GM21723 (cell line): ENCODE measurements around the gene KRT38.
"Not testable (repeated sequence)": the region's sequence is repeated elsewhere in the genome, so short reads cannot be mapped to it uniquely, and the experiment has no call there.

ENCODE experiments used
- ATAC-seq: cut with Tn5 transposase; IDR thresholded peaks from one replicate; pipeline ENCODE4 v1.9.1; 2021; ENCODE audit warnings: mild to moderate bottlenecking, moderate library complexity; ENCODE audit not compliant: unreplicated experiment

The KRT38 gene

GRCh38 chr17:41396996-41397660, 43.7 kb downstream of the KRT38 start, which contains the start of gene KRT31:
Gene KRT31 (minus strand): TSS chr17:41397608. CDS start chr17:41397539, 69 bp downstream.
- ATAC-seq = no peak

DNA sequence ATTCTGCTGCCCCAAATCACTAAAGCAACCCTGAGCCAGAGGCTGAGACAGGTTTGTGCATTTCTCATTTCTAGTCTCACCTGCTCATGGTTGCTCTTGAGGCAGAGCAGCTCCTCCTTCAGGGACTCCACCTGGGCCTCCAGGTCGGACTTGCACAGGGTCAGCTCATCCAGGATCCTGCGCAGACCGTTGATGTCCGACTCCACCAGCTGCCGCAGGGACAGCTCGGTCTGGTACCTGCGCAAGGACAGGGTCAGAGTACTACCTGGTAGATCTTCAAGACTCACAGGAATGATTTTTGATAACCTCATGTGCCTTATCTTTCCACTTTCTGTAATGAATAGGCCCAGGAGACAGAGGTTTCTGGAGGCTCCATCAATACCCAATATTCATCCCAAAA, 44.4 kb downstream of the KRT38 start:
- ATAC-seq = no peak

- ATAC-seq = no peak
These were observed 45.2 kb downstream of the KRT38 start for GRCh38 chr17:41395611-41396010.

- not testable (repeated sequence) for ATAC-seq
These were observed 45.7 kb downstream of the KRT38 start for GRCh38 chr17:41395044-41395443.

- no peak for ATAC-seq
These were observed 46.4 kb downstream of the KRT38 start for GRCh38 chr17:41394254-41394996.

DNA sequence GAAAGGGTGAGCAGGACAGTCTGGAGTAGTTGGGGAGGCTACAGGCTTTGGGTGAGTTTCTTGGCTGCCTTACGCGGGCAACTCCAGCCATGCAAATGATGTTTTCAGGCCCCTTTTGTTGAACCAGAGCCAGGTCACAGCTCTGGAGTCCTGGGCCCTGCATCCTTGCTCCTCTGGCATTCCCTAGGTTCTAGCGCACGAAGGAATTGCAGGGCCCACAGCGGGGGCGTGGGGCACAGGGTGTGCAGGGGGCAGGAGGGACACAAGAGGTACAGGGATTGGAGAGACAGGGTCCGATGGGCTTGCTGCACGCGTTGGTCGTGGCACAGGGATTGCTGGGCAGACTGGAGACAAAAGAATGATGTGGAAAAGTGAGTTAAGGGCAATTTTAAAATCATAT, 47.0 kb downstream of the KRT38 start:
- no peak for ATAC-seq

DNA sequence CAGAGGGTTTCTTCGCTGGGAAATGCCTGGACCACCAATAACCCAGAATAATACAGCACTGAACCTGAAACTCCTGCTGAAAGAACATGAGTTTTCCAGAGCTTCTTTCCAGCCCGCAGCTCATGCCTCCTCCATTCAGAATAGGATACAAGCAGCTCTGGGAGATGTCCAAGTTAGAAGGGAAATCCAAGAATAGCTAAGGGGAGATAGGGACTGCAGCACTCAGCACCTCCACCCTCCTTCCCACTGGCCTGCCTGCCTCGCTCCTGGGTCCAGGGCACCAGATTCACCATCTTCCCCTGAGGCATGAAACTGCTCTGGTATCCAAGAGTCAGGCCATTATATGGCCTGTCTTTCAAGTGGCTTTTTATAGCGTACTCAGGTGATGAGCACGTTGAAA, 47.5 kb downstream of the KRT38 start:
- ATAC-seq = no peak

DNA sequence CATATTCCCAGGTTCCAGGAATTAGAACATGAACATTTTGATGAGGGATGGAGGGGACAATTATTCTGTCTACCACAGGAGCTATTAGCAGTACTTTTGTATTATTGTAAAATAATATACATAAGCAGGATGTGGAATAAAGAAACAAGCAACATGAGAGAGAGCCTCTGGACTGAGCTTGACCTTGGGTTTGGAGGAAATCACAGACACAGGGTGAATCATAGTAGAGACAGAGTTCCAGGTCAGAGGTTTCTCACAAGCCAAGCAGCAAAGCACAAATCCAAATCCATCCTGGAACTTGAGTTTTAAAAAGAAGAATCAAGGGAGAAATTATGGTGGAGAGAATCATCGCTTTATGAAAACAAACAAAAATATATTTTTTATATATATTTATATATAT, 48.5 kb downstream of the KRT38 start:
- no peak for ATAC-seq

DNA sequence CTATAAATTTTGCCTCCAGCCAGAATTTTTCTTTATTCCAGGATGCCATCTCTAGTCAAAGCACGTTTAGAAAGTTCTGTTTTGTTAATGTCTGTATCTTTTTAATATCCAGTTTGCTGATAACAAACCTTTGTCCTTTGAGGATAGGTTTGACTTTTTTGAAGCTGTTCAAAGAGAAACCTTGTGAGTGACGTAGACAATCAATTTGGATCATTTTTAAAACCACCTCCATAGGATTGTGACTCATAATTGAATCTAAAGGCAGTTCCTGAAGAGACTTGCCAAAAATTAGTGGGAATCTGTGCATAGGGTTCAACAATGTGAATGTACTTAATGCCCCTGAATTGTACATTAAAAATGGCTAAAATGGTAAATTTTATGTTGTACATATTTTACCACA, 49.2 kb downstream of the KRT38 start:
- no peak for ATAC-seq

GRCh38 chr17:41390411-41390938, 50.3 kb downstream of the KRT38 start:
- no peak for ATAC-seq

- no peak for ATAC-seq
These were observed 53.1 kb downstream of the KRT38 start for GRCh38 chr17:41387670-41388069.

DNA sequence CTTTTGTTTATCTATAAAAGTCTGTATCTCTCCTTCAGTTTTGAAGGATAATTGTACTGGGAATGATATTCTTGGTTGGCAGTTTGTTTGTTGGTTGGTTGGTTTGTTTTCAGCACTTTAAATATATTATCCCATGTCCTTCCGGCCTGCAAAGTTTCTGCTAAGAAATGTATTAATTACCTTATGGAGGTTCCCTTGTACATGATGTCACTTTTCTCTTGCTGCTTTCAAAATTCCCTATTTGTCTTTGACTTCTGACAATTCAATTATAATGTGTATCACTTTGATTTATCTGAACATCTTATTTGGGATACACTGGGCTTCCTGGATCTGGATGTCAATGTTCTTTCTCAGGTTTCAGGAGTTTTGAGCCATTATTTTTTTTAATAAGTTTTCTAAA, 54.6 kb downstream of the KRT38 start:
- no peak for ATAC-seq
